ENCODE results near the gene MICA.
"Not testable (repeated sequence)": the region's sequence is repeated elsewhere in the genome, so short reads cannot be mapped to it uniquely, and the experiment has no call there.

Gene MICA

DNA sequence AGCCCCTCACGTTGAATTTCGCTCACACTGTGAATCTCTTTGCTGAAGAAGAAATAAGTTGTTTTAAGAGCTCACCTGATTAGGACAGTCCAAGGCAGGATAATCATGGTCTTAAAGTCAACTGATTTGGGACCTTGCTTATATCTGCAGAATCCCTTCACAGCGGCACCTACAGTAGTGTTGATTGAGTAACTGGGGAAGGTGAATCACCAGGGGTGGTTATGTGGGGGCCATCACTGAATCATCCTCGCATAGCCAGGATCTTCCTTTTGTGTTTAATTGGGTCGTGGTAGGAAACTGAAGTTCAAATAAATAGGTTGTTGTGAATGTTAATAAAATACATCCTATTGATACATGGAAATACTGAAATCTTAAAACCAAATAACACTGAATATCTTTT lies 20.2 kb upstream of the MICA start:
- no peak for DNase-seq

DNA sequence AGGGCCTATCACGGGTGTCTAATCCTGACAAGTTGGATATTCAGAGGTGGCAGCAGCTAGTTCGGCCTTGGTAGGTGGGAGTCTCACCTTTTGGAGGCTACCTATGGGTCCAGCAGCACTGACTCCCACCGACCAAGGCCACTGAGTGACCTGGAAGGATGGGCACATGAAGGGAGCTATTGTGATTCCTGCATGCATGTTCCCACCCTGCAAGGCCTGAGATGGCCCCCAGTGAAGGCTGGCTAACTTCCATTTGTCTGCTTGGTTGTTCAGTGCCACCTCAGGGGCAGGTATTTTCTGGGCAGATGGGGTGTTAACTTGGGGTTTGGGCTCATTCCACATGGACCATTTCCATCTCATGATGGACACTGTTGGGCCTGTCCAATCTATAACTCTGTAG lies 18.4 kb upstream of the MICA start:
- no peak for DNase-seq

DNA sequence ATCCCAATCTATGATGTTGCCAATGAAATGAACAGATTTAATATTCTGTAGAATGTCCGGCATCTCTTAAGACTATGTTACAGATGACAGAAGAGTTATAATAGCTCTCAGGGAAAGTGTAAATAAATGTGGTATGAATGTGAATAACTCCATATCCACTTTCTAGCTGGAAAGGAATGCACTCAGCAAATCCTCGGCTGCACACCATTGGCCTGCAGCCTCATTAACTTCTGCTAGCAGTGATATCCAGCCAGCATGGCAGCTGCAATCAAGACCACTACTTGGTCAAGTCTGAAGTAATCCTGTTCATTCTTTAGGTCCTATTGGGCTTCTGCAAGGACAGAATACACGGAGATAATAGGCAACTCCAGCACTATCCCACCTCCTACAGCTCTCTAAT lies 17.3 kb upstream of the MICA start:
- no peak for DNase-seq

DNA sequence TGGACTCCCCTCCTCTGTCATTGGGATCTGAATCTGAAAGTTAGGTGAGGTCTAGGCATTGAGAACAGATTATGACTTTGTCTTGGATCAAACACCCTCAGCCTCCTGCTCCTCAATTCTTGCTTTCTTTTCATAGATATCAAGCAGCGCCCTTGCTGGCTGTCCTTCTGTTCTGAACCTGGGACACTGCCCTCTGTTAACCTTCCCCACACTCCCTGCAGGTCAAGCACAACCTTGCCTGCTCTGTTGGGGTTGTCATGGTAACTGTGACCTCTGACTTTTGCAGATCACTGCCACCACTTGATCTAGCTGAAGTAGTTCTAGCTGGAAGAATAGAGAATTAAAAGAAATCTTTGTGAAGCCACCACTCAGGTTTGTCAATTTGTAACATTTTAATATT lies 16.4 kb upstream of the MICA start:
- DNase-seq = no peak

DNA sequence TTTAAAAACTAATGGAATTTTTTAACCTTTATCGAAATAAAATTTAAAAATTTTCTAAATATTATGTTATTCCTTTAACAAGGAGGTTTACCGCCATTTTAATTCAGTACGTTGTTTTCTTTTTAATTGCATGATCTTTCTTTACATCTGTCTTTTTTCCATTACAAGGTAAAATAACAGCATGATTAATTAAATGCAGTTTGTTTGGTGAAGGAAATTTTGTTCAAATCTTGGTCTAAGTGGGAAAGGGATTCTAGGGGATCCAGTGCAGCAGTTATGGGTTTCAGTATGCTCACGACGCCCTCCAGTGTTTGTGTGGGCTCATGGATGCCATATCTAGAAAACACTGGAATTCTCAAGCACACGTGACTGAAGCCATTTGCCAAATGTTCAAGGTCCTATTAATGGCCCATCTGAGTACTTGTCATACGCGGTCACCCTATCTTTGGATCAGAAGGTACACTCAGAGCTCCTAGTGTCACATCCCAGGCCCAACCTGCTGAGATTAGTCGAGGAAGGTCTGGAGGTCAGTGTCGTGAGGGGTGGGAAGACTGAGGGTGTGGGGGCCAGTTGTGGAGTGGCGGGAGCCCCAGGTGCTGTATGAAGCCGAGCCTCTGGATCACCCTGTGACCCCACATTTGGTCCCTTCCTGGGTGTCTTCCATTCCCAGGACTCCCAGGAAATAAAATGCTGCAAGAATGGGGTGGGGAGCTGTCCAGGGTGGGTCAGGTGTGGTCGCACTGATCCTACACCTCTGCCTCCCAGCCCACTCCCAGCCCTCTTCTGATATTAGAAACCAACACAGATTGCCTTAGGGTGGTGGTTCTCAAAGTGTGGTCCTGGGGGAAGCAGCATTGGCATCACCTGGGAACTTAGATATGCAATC lies 14.2 kb upstream of the MICA start:
- DNase-seq = not testable (repeated sequence)

DNA sequence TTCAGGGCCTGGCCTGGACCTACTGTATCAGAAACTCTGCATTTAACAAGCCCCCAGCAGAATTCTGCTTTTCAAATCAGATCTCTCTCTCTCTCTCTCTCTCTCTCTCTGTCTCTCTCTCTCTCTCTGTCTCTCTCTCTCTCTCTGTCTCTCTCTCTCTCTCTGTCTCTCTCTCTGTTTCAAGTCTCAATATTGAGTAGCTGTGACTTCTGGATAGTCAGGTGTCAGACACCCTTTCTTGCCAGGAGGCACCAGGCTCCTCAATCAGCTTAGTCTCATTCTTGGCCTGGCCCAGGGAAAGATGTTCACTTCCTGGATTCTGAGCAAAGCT lies 13.6 kb upstream of the MICA start:
- DNase-seq = not testable (repeated sequence)

DNA sequence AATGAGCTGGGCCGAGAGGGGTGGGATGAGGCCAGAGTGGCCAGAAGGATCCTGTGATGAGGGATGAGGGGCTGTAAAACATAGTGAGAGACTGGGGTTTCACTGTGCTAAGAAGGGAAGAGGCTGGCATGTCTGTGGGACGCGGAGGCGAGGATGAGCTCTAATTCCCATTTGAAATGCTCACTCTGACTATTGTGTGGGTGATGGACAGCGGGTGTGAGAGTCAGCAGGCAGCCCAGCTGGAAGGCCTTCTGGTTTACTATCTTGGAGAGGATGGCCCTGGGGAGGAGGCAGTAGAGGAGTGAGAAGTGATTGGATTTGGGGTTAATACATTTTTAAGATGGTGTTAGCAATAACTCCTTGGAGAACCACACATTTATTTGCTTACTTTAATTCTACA lies 9.5 kb upstream of the MICA start:
- DNase-seq = no peak

DNA sequence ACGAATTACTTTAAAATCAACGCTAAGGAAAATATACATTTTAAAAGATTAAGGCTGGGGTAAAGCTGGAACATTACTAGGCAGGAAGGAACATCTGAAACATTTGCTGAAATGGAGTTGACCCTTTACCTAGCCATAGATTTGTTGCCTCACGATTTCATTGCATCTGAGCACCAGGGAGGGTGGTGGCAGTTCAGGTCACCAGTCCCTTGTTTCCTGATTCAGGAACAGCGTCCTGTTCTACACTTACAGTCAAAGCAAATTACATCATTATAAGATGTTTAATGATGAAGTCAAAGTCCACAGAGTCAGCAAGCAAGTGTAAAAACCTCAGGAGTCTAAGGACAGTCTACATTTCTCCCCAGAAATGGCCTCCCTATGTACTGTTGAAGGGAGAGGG lies 9.0 kb upstream of the MICA start:
- DNase-seq = no peak

DNA sequence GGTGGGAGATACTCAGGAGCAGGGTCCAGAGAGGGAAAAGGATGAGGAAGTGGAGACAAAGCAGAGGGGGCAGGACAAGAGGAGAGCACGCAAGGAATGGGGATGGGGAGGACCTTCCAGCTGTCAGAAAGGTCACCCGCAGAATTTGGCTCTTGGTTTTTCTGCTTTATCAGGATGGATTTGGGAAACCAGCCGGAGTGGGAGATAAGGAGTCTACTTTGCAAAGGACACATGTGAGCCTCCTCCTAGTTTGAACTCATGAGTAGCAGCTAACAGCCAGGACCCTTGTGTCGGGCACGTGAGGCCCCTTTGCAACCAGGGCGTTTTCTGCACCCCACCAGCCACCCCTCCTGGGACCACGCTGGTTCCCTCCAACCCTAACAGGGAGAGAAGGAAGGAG lies 7.6 kb upstream of the MICA start:
- no peak for DNase-seq

DNA sequence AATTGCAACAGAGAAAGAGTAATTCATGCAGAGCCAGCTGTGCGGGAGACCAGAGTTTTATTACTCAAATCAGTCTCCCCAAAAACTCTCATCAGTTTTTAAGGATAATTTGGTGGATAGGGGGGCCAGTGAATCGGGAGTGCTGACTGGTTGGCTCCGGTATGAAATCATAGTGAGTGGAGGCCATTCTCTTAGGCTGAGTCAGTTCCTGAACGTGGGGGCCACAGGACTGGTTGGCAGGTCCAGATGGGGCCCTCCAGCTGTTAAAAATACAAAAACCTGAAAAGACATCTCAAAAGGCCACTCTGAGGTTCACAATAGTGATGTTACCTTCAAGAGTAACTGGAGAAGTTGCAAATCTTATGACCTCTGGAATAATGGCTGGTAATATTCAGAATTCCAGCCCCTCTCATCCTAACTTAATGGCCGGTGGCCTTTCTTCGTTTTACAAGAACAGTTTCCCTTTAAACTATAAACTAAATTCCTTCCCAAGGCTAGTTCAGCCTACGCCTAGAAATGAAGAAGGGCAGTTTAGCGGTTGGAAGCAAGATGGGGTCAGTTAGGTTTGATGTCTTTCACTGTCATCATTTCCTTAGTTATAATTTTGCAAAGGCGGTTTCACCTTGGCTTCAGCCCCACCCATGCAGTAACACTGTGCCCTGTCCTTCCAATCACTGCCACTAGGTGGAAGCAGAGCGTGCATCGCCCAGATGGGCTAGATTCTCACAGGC lies 6.8 kb upstream of the MICA start:
- DNase-seq = peak; percentile 95

DNA sequence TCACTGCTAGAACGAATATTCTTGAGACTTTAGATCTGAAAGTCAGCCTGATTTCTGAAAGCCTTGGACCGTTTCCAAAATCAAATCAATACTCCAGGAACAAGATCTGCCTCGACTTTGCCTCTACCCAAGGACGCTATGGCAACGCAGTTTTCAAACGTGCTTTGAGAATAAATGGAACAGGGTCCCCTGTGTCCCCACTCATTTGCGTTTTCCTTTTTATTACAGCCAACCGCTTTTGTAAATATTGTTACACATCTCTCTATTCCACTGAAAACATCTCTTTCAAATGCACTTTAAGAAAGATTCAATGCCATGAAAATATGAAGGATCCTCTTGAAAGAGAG lies 6.3 kb upstream of the MICA start:
- not testable (repeated sequence) for DNase-seq

DNA sequence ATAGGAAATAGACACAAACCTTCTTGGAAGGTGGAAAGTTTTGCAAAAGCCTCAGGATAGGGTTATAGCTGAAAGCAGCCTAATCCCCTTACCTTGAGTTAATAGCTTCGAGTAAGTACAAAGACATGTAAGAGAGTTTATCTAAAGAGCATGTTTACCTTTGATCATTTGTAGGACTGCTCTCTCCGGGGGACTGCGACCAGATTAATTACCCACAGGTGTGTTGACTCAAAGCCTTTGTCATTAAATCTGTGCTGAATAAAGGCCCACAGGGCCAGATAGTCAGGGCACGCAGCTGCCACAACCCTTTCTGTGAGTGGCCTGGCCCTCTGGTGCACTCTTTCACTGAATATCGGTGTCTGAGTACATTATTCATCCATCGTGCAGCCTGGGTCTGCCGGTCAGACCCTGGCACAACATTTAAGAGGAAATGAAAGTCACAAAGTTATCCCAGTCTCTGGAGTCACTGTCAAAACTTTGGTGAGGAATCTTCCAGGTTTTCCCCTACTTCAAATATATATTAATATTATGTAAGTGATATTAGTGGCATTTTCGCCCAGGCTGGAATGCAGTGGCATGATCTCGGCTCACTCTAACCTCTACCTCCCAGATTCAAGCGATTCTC lies 5.4 kb upstream of the MICA start:
- DNase-seq = no peak

DNA sequence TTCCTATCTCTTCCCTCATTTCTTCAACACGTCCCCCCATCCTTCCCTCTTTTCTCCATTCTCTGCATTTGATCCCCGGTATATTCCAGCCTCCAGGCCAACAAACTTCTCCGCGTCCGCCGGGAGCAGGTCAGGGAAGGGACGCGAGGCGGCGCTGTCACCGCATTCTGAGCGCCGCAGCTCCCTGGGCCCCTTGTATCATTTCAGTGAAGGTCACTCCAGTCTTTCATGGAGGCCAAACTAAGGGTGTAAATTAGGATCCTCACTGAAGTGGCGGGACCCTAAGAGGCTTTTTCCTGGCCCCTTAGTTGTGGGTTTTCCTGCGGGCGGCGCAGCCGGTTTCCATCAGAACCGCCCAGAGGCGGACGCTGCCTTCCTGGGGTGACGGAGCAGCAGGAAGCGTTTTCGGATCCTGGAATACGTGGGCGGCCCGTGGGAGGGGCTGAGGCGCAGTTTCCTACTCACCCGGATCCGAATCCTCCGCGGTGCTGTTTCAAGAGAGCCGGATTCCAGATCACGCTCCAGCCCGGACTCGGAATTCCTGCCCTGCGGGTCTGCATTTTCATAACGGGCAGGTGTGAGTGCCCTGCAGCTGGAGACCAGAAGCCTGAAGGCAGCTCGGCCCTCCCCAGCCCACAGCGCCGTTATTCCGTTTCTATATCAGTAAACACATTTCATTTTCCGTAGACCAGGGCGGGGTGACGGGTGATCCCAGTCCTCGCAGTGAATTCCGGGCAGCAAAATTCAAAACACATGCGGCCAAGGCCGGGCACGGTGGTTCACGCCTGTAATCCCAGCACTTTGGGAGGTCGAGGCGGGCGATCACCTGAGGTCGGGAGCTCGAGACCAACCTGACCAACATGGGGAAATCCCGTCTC lies 3.6 kb upstream of the MICA start:
- DNase-seq = peak; percentile 94

DNA sequence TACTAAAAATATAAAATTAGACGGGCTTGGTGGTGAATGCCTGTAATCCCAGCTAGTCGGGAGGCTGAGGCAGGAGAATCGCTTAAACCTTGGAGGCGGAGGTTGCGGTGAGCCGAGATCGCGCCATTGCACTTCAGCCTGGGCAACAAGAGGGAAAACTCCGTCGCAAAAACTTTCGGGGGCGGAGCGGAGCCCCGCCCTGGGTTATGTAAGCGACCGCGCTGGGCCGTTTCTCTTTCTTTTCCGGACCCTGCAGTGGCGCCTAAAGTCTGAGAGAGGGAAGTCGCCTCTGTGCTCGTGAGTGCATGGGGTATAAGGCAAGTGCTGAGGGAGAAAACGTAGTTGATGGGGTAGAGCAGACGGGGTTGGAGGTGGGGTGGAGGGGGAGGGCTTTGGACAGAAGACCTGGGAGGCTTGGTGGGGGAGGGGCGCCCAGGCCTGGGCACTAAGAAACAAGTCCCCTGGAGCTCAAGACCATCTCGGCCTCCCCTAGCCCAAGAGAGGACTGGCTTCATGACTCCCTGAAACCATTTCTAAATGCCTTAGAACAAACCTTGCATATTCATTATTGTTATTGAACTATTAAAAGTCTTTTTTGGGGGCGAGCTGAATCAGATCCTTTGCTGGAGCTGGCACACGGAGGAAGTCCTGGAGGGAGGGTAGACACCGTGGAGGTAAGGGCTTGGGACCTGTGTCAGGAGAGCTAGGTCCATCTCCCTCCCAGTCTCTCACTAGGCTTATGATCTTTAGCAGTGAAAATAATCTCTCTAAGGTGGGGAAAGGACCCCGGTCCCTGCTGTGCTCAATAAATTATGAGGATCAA lies 2.7 kb upstream of the MICA start:
- DNase-seq = peak; percentile 95

DNA sequence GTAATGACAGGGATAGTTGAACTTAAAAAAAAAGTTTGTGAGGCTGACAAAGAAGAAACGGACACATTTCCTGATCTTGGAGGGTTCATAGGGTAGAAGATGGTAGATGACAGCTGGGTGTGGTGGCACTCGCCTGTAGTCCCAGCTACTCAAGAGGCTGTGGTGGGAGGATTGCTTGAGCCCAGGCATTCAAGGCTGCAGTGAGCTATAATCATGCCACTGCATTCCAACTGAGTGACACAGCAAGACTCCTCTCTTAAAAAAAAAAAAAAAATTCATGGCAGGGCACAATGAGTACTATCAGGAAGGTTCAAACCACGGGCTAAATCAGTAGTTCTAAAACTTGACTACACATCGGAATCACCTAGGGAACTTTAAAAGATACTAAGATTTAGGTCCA lies 2.0 kb upstream of the MICA start:
- peak; percentile 59 for DNase-seq

DNA sequence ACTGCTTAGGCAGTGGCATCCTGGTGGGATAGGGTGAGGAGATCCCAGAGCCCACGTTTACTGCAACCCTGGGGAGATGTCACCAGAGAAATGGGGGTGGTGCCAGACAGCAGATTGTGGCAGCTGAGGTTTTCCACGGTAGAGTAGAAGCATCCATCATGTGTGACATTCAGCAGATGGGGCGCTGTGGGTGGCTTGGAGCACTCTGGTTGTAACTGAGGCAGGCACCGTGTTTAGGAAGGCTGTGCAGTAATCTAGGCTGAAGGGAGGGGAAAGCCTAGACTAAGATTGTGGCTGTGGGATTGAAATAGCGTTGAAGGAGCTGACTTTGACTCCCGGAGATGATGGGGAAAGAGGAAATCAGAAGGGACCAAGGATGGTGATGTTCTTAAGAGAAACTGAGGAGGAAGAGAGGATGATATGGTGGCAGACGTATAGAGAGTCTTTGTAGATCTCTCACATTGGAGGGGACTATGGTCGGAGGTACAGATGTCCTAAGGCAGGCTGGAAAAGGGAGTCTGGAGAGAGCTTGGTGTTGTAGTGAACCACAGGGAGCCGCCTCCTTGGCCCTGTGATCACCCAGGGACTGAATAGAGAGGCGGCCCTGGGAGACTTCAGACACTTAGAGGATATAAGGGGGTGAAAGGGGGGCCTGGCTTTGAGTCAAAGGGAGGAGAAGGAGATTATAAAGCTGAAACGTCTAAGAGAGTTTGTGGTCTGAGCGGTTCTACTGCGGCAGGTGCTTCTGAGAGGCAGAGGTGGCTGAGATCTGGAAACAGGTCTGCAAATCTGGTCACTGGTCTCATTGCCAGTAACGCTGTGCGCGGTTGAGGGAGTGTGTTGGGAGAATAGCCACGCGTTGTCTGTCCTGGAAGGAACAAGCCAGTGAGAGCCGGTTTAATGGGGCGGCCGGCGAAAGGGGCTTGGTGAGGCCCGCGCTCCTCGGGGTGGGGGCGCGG lies 792 bp upstream of the MICA start:
- peak; percentile 57 for DNase-seq

DNA sequence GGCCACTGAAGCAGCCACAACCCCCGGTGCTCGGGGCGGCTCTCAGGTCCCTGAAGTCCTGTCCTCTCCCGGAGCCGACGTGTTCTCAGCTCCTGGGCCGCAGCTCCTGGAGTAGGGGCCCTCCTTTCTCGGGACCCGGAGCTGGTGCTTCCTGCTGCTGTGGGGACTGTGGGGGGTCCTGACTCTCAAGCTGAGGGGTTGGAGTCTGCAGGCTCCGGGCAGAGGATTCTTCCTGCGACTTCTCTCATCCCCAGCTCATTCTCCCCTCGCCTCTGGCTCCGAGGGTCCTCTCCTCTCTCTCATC lies 618 bp downstream of the MICA start:
- not testable (repeated sequence) for DNase-seq

DNA sequence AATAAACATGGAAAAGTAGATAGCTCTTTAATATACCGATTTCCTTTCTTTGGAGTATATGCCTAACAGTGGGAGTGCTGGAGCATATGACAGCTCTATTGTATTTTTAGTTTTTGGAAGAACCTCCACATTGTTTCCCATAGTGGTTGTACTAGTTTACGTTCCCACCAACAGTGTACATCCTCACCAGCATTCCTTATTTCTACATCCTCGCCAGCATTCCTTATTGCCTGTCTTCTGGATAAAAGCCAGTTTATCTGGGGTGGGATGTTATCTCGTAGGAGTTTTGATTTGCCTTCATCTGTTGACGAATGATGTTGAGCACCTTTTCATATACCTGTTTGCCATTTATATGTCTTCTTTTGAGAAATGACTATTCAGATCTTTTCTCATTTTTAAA lies 2.6 kb downstream of the MICA start:
- DNase-seq = no peak

DNA sequence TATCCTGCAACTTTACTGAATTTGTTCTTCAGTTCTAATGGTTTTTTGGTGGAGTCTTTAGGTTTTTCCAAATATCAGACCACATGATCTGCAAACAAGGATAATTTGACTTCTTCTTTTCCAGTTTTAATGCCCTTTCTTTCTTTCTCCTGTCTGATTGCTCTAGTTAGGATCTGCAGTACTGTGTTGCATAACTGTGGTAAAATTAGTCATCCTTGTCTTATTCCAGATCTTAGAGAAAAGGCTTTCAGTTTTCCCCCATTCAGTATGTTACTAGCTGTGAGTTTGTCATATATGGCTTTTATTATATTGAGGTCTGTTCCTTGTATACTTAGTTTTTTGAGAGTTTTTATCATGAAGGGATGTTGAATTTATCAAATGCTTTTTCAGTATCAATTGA lies 4.3 kb downstream of the MICA start:
- peak; percentile 81 for DNase-seq

DNA sequence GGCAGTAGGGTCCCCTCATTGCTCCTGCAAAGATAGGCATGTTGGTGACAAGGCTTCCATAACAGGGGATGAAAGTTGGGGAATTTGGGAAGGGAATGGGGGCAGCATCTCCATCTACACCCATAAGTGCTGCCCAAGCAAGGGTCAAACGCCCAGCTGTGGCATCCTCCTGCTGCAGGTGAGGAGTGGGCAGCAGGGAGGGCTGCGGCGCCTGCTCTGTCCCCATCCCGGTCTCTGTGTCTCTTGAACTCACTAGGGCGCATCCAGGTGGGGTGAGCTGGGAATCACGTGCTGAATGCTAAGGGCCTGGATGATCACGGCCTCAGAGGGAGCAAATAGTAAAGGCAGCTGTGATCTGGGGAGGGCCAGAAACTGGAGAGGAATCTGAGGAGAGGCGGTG lies 9.1 kb downstream of the MICA start:
- no peak for DNase-seq

DNA sequence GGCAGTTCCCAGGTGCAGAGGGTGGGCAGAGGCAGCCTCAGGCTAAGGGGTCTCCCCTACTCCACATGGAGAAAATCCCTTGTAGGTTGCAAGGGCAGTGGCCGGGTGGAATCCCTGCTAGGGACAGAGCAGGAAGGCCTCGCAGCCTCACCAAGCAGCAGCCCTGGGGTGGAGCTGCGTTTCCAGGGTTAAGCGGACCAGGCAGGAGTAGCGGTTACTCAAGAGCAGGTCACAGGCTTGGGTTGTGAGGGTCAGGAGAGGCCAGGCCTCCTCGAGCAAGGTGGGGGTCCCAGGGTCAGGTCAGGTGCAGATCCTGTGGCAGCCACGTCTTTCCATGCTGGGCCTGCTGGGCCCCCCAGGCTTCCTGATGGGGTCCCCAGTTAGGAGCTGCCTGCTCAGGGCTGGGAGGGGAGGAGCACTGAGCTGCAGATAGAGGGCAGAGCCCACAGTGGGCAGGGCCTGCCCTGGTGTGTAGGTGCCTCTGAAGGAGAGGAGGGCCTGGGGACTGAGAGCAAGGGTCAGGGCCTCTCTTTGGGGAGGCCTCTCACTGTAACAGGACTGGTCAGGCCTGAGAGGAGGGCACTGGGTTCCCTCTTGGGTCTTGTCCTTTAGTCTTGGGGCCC lies 10.9 kb downstream of the MICA start:
- not testable (repeated sequence) for DNase-seq
